HG03442 (cell line): ENCODE data around the gene ZNF775.
A peak's percentile ranks its signal among the peaks of the same experiment; 100 is the strongest.

Experiments
- ATAC-seq: cut with Tn5 transposase; IDR thresholded peaks from one replicate; pipeline ENCODE4 v1.9.1; 2021; ENCODE audit warnings: mild to moderate bottlenecking, moderate library complexity; ENCODE audit not compliant: unreplicated experiment

The ZNF775 gene

DNA sequence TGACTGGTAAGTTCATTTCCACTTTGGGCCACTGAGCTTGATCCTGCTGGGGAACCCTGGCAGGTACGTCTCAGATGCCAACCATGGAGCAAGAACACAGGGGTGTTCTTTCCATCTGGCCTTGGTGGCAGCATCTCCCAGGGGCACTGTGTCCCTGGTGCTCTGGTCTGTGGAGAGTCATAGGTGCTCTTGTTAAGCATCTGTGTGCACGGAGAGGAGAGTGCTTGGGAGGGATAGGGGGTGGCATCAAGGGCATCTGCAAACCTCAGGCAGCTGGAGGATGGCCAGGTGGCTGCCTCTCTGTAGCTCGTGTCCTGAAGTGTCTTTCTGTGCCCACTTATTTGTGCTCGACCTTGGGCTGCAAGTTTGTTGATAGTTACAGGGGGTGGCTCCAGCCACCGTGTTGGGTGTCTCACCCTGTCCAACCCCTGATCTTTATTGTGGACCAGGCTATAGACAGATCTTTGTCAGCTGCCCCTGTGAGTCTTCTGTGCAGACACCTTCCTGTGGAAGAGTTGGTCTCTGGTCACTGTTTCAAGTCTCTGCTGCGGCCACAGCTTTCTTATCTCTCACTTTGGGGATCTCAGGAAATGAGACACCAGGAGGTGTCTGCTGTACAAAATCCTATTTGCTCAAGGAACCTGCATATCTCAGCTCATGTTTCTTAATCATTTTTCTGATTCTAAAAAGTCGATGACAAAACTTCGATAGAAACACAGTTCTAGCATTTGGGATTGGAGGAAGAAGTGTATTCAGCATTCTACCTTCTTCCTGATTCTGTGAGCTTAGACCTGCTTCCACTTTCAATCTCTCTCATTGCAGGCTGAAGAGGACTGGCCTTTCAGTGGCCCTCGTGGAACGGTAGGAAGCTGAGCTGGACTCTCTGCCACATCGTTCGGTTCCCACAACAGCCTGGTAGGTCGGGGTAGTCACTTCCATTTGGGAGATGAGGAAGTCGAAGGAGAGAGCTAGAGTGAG, 54.1 kb downstream of the ZNF775 start:
- peak; percentile 30 for ATAC-seq

DNA sequence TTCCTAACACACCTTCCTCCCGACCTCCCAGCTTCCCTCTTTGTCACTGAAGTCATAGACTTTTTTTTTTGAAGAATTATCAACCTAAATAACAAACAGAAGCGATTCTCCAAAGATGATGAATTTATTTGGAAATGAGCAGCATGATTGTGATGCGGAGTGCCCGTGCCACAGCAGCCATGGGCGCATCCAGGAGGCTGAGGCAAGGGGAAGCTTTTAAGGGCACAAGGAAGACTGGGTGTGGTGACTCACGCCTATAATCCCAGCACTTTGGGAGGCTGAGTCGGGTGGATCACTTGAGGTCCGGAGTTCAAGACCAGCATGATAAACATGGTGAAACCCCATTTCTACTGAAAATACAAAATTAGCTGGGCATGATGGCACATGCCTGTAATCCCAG, 55.1 kb downstream of the ZNF775 start:
- ATAC-seq: no peak

DNA sequence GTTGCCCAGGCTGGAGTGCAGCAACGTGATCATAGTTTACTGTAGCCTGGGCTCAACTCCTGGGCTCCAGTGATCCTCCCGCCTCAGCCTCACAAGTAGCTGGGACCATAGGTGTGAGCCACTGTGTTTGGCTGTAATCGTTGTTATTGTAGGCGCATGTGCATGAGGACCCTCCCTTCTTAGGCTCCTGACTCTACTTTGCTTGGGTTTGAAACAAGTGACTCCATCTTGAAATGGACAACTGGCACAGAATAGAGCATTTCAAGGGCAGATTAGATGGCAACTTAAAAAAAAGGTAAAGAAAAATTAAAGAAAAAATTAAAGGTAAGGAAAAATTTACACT, 55.9 kb downstream of the ZNF775 start:
- ATAC-seq: no peak

DNA sequence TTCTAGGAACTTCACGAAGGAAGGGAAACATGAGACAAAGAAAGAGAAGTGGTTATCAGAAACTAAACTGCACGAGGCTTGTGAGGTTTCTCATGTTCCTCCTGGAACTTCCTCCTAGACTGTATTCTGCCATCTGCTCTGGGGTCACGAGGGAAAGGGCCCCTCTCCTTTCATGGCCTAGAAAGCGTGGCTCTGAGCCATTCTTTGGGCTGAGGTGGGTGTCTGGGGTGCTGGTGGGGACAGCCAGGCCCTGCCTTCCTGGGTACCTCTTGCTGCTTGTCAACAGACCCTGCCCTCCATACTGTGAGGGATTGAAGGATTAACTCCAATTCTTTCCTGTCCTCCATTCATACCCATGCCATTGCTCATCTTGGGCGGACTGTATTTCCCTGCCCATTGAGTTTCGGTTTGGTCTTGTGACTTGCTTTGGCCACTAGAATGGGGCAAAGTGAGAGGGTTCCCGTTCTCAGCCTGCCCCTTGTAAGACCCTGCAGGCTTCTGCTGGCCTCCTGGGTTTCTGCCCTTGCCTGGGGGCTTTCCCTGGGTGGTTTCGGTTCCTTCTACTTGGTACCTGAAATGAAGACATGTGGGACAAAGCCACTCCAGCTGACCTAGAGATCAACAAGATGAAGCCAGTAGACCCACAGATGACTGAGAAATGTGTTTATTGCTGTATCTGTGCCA, 56.4 kb downstream of the ZNF775 start:
- peak; percentile 92 for ATAC-seq

DNA sequence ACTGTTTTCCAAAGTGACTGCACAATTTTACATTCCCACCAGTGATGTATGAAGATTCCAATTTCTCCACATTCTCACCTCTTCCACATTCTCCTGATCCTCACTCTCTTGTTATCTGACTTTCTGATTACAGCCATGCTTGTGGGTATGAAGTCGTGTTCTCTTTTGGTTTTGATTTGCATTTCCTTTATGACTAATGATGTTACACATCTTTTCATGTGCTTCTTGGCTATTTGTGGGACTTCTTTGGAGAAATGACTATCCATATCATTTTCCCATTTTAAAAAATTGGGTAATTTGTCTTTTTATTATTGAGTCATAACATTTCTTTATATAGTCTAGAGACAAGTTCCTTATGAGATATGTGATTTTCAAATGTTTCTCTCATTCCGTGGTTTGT, 60.8 kb downstream of the ZNF775 start:
- ATAC-seq: no peak

DNA sequence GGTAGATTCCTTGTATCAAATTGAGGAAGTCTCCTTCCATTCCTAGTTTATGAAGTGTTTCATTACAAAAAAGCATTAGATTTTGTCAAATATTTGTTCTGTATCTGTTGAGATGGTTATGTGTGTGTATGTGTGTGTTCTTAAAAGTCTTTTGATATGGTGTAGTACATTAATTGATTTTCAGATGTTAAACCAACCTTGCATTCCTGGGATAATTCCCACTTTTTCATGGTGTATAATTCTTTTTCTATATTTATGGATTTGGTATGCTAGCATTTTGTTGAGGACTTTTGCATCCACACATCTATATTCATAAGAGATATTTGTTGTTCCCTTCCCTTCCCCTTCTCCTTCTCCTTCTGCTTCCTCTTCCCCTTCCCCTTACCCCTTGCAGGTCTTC, 62.4 kb downstream of the ZNF775 start:
- no peak for ATAC-seq

DNA sequence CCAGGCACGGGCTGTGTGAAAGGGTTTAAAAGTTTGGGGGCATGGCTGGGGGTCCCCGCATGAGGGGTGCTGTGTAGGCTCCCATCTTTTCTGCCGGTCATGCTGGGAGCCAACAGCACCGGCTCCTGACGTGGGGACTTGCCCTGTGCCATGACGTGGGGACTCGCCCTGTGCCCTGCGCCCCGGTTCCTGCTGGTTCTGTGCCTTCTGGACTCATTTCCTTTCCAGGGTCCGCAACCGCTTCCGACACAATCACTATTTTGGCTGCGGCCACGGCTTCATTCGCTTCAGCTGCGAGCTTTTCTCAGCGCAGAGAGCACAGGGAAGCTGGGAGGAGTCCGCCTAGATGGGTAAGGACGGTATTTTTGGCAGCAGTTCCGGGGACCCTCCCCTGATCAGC, 63.7 kb downstream of the ZNF775 start:
- no peak for ATAC-seq

DNA sequence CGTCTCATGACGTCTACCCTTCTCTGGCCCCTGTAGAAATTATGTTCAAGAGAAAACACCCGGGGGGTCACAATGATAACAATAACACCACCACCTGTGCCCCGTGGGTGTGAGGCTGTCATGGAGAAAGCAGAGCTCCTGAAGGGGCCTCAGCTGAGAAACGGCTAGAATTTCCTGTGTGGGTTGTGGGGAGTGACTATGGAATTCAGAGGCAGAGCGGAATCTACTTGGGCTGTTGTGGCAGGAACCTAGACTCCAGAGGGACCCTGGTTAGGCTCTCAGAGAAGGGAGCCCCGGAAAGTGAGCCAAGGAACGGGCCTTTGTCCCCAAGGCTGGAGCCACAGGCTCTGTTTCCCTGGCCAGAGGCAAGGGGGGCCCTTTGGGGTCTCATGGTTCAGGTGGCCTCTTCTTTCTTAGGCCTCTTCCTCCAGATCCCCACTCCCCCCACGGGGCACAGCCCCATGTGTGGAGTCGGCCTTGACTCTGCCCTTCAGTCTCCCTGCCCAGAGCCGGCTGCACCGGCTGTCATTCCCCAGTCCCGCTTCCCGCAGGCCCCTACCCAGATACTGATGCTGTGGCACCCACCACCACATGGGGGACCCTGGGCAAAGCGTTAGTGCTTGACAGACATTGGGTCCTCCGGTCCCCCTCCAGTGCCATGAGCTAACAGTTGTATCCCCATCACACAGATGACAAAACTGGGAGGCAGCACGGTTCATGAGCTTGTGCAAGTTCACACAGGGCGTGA, 64.8 kb downstream of the ZNF775 start:
- no peak for ATAC-seq

DNA sequence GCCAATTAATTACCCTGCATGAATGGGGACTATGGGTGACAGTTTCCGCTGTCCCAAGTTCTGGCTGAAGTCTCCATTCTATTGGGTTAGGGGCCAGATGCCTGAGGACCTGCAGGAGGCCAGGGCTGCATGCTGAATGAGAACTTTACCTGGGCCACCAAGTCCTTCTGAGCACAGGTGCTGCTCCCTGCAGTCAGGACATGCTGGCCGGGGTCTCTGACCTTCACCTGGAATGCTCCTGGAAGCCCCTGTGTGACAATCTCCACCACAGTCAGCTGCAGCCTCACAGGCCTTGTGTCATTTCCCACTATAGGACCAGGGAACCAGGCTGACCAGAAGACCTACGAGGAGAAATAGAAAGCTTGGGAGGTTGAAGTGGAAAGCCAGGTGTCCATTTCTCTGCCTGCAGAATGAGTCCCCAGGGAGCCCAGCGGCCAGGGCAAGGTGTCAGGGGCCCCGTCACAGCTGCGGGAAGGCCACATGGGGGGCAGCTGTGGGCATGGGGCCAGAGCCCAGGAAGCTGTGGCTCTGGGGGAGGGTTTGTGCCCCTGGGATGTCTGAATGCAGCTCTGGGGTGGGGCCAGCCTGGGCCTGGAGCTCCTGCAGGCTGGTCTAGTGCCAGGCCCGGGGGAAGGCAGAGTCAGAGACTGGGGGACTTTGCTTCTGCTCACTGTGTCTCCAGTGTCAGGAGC, 65.7 kb downstream of the ZNF775 start:
- no peak for ATAC-seq

DNA sequence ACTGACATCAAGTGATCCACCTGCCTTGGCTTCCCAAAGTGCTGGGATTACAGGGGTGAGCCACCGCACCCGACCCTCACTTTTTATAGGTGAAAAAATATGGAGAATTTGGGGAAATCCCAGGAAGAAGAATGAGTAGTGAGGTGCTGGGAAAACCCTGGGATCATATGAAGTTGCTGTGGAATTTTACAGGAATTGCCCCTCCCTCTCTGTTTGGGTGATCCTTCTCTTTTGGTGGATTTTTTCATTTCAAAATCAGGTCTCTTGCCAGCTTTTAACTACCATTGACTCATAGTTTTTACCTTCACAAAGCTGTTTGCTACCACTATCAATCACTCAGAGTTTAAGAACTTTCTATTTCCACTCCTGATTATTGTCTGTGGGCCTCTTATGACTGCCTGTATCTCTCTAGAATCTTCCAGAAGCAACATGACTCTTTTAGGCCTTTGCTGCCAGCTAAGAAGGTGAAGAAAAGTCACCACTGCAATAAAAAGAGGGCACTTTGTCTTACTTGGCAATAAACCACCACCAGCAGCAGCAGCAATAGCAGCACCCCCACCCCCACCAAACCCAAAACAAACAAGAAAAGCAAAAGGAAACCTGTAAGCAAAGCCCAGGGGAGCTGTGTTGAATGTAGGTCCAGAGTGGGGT, 67.3 kb downstream of the ZNF775 start:
- no peak for ATAC-seq
